Epithelial cell of esophagus (primary cell): ENCODE results near the gene SGTB.

Source experiments
- DNase-seq: peaks from one replicate; pipeline ENCODE4 v3.0.0; 2010; ENCODE audit warnings: low read depth
- H3K4me3 ChIP-seq: 2 replicates; pipeline ENCODE4 v1.5.1; 2011; ENCODE audit warnings: mild to moderate bottlenecking, low read length, control low read depth
- CTCF ChIP-seq: IDR thresholded peaks from 2 replicates; pipeline ENCODE4 v1.5.1; 2011; ENCODE audit warnings: low read depth, mild to moderate bottlenecking, low read length, control low read depth, inconsistent platforms; ENCODE audit not compliant: insufficient read depth; ENCODE audit errors: missing control alignments

Gene SGTB

GRCh38 chr5:65722575-65723403 is 880 bp upstream of the SGTB start:
- no peak for TF ChIP-seq CTCF
- H3K4me3 ChIP-seq, result peak overlapping the region; percentile 81
- peak; percentile 47 for DNase-seq

GRCh38 chr5:65721050-65721719 is 724 bp downstream of the SGTB start:
- H3K4me3 ChIP-seq, result peak overlapping the region; percentile 81
- no peak for TF ChIP-seq CTCF
- peak; percentile 49 for DNase-seq

- TF ChIP-seq CTCF, result no peak
- DNase-seq, result no peak
- no peak overlapping the region for H3K4me3 ChIP-seq
Observed at GRCh38 chr5:65718576-65719310, 3.2 kb downstream of the SGTB start.

- H3K4me3 ChIP-seq, result no peak overlapping the region
- DNase-seq, result no peak
- no peak for TF ChIP-seq CTCF
Observed at GRCh38 chr5:65708145-65708544, 13.8 kb downstream of the SGTB start.

GRCh38 chr5:65707663-65708062 is 14.2 kb downstream of the SGTB start:
- TF ChIP-seq CTCF, result no peak
- H3K4me3 ChIP-seq, result no peak overlapping the region
- DNase-seq, result no peak

GRCh38 chr5:65704621-65705239 is 17.2 kb downstream of the SGTB start:
- no peak for DNase-seq
- no peak for TF ChIP-seq CTCF
- no peak overlapping the region for H3K4me3 ChIP-seq
